Fibroblast of the aortic adventitia (primary cell): ENCODE data around the gene LRRC32. TPM values are rescaled to one million over a fixed set of nuclear protein-coding genes. Genes with fewer than 3 reads are reported as not detected.
"Not testable (repeated sequence)": the region's sequence is repeated elsewhere in the genome, so short reads cannot be mapped to it uniquely, and the experiment has no call there.

ENCODE experiments used
- DNase-seq: peaks from one replicate; pipeline ENCODE4 v3.0.0-alpha.2; 2010; ENCODE audit warnings: low read depth
- H3K4me3 ChIP-seq: 2 replicates; pipeline ENCODE4 v1.5.1; 2011; ENCODE audit warnings: low read depth, mild to moderate bottlenecking, control low read depth, low read length, moderate library complexity
- total RNA-seq: library from RNA; depleted of rRNA; stranded (reverse); fragments of >200 nt; gene quantifications from 2 replicates; pipeline ENCODE4 v1.2.3, GENCODE V29; 2012; ENCODE audit warnings: low replicate concordance
- TF ChIP-seq, protein P1 (sequence below): IDR thresholded peaks from 2 replicates; pipeline ENCODE4 v1.5.1; 2011; ENCODE audit warnings: mild to moderate bottlenecking, low read length, control low read depth, inconsistent platforms; ENCODE audit not compliant: insufficient read depth

LRRC32 gene
- total RNA-seq, 1 donor: 30.0 TPM

- DNase-seq: peak; percentile 57
- TF ChIP-seq, protein P1, sequence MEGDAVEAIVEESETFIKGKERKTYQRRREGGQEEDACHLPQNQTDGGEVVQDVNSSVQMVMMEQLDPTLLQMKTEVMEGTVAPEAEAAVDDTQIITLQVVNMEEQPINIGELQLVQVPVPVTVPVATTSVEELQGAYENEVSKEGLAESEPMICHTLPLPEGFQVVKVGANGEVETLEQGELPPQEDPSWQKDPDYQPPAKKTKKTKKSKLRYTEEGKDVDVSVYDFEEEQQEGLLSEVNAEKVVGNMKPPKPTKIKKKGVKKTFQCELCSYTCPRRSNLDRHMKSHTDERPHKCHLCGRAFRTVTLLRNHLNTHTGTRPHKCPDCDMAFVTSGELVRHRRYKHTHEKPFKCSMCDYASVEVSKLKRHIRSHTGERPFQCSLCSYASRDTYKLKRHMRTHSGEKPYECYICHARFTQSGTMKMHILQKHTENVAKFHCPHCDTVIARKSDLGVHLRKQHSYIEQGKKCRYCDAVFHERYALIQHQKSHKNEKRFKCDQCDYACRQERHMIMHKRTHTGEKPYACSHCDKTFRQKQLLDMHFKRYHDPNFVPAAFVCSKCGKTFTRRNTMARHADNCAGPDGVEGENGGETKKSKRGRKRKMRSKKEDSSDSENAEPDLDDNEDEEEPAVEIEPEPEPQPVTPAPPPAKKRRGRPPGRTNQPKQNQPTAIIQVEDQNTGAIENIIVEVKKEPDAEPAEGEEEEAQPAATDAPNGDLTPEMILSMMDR: no peak
- no peak overlapping the region for H3K4me3 ChIP-seq
Observed at GRCh38 chr11:76614471-76615179, 55.9 kb downstream of the LRRC32 start.

- TF ChIP-seq, protein P1: no peak
- no peak for DNase-seq
- H3K4me3 ChIP-seq: no peak overlapping the region
Observed at GRCh38 chr11:76613901-76614300, 56.6 kb downstream of the LRRC32 start.

- no peak overlapping the region for H3K4me3 ChIP-seq
- no peak for DNase-seq
- TF ChIP-seq, protein P1: no peak
Observed at GRCh38 chr11:76612226-76612625, 58.3 kb downstream of the LRRC32 start.

- no peak for DNase-seq
- TF ChIP-seq, protein P1: no peak
- H3K4me3 ChIP-seq: no peak overlapping the region
Observed at GRCh38 chr11:76610871-76611475, 59.6 kb downstream of the LRRC32 start.

- TF ChIP-seq, protein P1: no peak
- H3K4me3 ChIP-seq: no peak overlapping the region
- DNase-seq: no peak
Observed at GRCh38 chr11:76610371-76610770, 60.2 kb downstream of the LRRC32 start.

GRCh38 chr11:76609736-76610370, 60.7 kb downstream of the LRRC32 start:
- DNase-seq: no peak
- TF ChIP-seq, protein P1: no peak
- no peak overlapping the region for H3K4me3 ChIP-seq

DNA sequence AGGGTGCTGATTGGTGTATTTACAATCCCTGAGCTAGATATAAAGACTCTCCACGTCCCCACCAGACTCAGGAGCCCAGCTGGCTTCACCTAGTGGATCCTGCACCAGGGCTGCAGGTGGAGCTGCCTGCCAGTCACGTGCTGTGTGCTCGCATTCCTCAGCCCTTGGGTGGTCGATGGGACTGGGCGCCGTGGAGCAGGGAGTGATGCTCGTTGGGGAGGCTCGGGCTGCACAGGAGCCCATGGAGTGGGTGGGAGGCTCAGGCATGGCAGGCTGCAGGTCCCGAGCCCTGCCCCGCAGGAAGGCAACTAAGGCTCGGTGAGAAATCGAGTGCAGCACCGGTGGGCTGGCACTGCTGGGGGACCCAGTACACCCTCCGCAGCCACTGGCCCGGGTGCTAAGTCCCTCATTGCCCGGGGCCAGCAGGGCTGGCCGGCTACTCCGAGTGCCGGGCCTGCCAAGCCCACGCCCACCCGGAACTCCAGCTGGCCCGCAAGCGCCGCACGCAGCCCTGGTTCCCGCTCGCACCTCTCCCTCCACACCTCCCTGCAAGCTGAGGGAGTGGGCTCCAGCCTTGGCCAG, 61.6 kb downstream of the LRRC32 start:
- H3K4me3 ChIP-seq, DNase-seq: not testable (repeated sequence)

GRCh38 chr11:76608228-76608627, 62.3 kb downstream of the LRRC32 start:
- not testable (repeated sequence) for H3K4me3 ChIP-seq, DNase-seq
